A172 (cell line): ENCODE measurements around the gene FOXF1. TPM values are rescaled to one million over a fixed set of nuclear protein-coding genes. Genes with fewer than 3 reads are reported as not detected.

Experiments used
- DNase-seq: peaks from one replicate; pipeline ENCODE4 v3.0.0-alpha.2; 2015; ENCODE audit warnings: low spot score
- total RNA-seq: library from RNA; depleted of rRNA; stranded (reverse); fragments of >200 nt; shearing (Covaris generic); gene quantifications from 2 replicates; pipeline ENCODE4 v1.2.3, GENCODE V29; 2014

FOXF1 gene
- total RNA-seq, 1 experiment from 2014 or later = 2.1 TPM

GRCh38 chr16:86504315-86505184 lies 5.8 kb upstream of the FOXF1 start:
- DNase-seq = no peak

- DNase-seq = no peak
Observed at GRCh38 chr16:86505185-86505898, 5.0 kb upstream of the FOXF1 start.

- DNase-seq = no peak
Observed at GRCh38 chr16:86505899-86506864, 4.1 kb upstream of the FOXF1 start.

GRCh38 chr16:86507173-86508027 lies 2.9 kb upstream of the FOXF1 start:
- no peak for DNase-seq

GRCh38 chr16:86508028-86508946 lies 2.0 kb upstream of the FOXF1 start:
- no peak for DNase-seq

- DNase-seq = no peak
Observed at GRCh38 chr16:86508947-86509758, 1.2 kb upstream of the FOXF1 start.

- peak; percentile 77 for DNase-seq
Observed at GRCh38 chr16:86509759-86510464, 415 bp upstream of the FOXF1 start.

GRCh38 chr16:86511317-86512161 lies 1.2 kb downstream of the FOXF1 start:
- no peak for DNase-seq

GRCh38 chr16:86512301-86512859 lies 2.1 kb downstream of the FOXF1 start:
- no peak for DNase-seq

GRCh38 chr16:86512860-86513470 lies 2.6 kb downstream of the FOXF1 start:
- DNase-seq = no peak

GRCh38 chr16:86513471-86514277 lies 3.3 kb downstream of the FOXF1 start:
- DNase-seq = no peak

- no peak for DNase-seq
Observed at GRCh38 chr16:86514481-86515376, 4.4 kb downstream of the FOXF1 start.

GRCh38 chr16:86515413-86515776 lies 5.1 kb downstream of the FOXF1 start:
- DNase-seq = no peak

- no peak for DNase-seq
Observed at GRCh38 chr16:86515777-86516622, 5.7 kb downstream of the FOXF1 start.
